Osteocyte (in vitro differentiated cells): ENCODE measurements around the gene ZNF888. TPM values are rescaled to one million over a fixed set of nuclear protein-coding genes. Genes with fewer than 3 reads are reported as not detected.
A peak's percentile ranks its signal among the peaks of the same experiment; 100 is the strongest.
"Not testable (repeated sequence)": the region's sequence is repeated elsewhere in the genome, so short reads cannot be mapped to it uniquely, and the experiment has no call there.

Source experiments
- DNase-seq: peaks from one replicate; pipeline ENCODE4 v3.0.0; 2021; ENCODE audit warnings: mixed read lengths; ENCODE audit not compliant: unreplicated experiment; ENCODE audit errors: extremely low spot score
- H3K27ac Mint-ChIP-seq: one replicate; pipeline ENCODE4 v1.8.0; 2021; ENCODE audit warnings: mild to moderate bottlenecking, mixed read lengths; ENCODE audit not compliant: unreplicated experiment
- H3K27me3 Mint-ChIP-seq: one replicate; pipeline ENCODE4 v1.8.0; 2021; ENCODE audit warnings: mixed read lengths; ENCODE audit not compliant: unreplicated experiment
- H3K36me3 Mint-ChIP-seq: one replicate; pipeline ENCODE4 v1.8.0; 2021; ENCODE audit warnings: mixed read lengths; ENCODE audit not compliant: unreplicated experiment
- H3K4me1 Mint-ChIP-seq: one replicate; pipeline ENCODE4 v1.8.0; 2021; ENCODE audit warnings: mixed read lengths; ENCODE audit not compliant: unreplicated experiment
- H3K4me3 Mint-ChIP-seq: one replicate; pipeline ENCODE4 v1.8.0; 2021; ENCODE audit warnings: mild to moderate bottlenecking, moderate library complexity, mixed read lengths; ENCODE audit not compliant: unreplicated experiment
- H3K9me3 Mint-ChIP-seq: one replicate; pipeline ENCODE4 v1.8.0; 2021; ENCODE audit warnings: mixed read lengths; ENCODE audit not compliant: unreplicated experiment
- CTCF ChIP-seq: fragments of 200-600 bp; sonication (generic); IDR thresholded peaks from 2 replicates; pipeline ENCODE4 v1.5.0; 2021; ENCODE audit warnings: antibody characterized with exemption, mild to moderate bottlenecking, moderate library complexity
- total RNA-seq: library from RNA; stranded (reverse); gene quantifications from 2 replicates; pipeline ENCODE4 v1.2.1, GENCODE V29; 2021

The ZNF888 gene
- total RNA-seq, 1 donor from 2014 or later = 4.0 TPM

GRCh38 chr19:52889076-52889475, 34.2 kb downstream of the ZNF888 start:
- peaks cover 5% of the 10 kb centered on the region for H3K9me3 Mint-ChIP-seq
- no peak overlapping the region for H3K27ac Mint-ChIP-seq
- H3K36me3 Mint-ChIP-seq = peaks cover 74% of the 10 kb centered on the region
- TF ChIP-seq CTCF = no peak
- no peaks in the 10 kb centered on the region for H3K27me3 Mint-ChIP-seq
- no peak overlapping the region for H3K4me3 Mint-ChIP-seq
- no peaks in the 10 kb centered on the region for H3K4me1 Mint-ChIP-seq
- no peak for DNase-seq

DNA sequence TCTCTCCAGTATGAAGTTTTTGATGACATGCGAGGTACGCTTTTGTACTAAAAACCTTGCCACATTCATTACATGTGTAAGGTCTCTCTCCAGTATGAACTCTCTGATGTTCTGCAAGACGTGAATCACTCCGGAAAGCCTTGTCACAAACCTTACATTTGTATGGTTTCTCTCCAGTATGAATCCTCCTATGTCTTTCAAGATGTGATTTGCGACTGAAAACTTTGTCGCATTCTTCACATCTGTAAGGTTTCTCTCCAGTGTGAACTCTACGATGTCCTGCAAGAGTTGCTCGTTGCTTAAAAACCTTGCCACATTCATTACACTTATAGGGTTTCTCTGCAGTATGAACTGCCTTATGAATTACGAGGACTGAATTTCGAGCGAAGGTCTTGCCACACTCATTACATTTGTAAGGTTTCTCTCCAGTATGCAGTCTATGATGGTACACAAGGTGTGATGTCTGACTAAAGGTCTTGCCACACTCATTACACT, 42.3 kb downstream of the ZNF888 start:
- DNase-seq = no peak
- Mint-ChIP-seq H3K36me3 (peaks cover 72% of the 10 kb centered on the region), H3K27me3 (no peaks in the 10 kb centered on the region), H3K9me3 (peaks cover 42% of the 10 kb centered on the region), H3K4me3 (no peak overlapping the region), H3K27ac (no peak overlapping the region), H3K4me1 (no peaks in the 10 kb centered on the region)
- TF ChIP-seq CTCF = no peak

DNA sequence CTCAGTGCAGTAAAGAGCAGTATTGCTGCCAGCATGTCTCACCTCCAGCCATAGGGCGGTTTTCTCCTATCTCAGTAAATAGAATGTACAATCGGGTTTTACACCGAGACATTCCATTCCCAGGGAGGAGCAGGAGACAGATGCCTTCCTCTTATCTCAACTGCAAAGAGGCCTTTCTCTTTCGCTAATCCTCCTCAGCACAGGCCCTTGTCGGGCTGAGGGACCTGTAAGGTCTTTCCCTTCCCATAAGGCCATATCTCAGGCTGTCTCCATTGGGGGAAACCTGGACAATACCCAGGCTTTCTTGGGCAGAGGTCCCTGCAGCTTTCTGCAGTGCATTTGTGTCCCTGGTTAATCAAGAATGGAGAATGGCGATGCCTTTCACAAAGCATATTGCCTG, 50.2 kb downstream of the ZNF888 start:
- not testable (repeated sequence) for DNase-seq, H3K4me3 Mint-ChIP-seq, H3K27me3 Mint-ChIP-seq, H3K27ac Mint-ChIP-seq, H3K4me1 Mint-ChIP-seq
- Mint-ChIP-seq H3K36me3 (peaks cover 11% of the 10 kb centered on the region), H3K9me3 (peaks cover 37% of the 10 kb centered on the region)

GRCh38 chr19:52871466-52871865, 51.8 kb downstream of the ZNF888 start:
- Mint-ChIP-seq H3K27me3 (no peaks in the 10 kb centered on the region), H3K36me3 (peaks cover 2% of the 10 kb centered on the region), H3K4me3 (no peak overlapping the region), H3K9me3 (peaks cover 31% of the 10 kb centered on the region), H3K4me1 (no peaks in the 10 kb centered on the region), H3K27ac (no peak overlapping the region)
- DNase-seq = no peak
- TF ChIP-seq CTCF = no peak

- H3K27ac Mint-ChIP-seq, H3K27me3 Mint-ChIP-seq, DNase-seq, H3K4me1 Mint-ChIP-seq, H3K36me3 Mint-ChIP-seq, H3K4me3 Mint-ChIP-seq: not testable (repeated sequence)
- H3K9me3 Mint-ChIP-seq = peaks cover 14% of the 10 kb centered on the region
Measured at GRCh38 chr19:52868031-52868430, 55.2 kb downstream of the ZNF888 start.

- H3K27ac Mint-ChIP-seq = peak within 1 kb of the TSS; percentile 91
- not testable (repeated sequence) for H3K27me3 Mint-ChIP-seq
- peaks cover 15% of the 10 kb centered on the region for H3K4me1 Mint-ChIP-seq
- H3K9me3 Mint-ChIP-seq = peaks cover 15% of the 10 kb centered on the region
- peaks cover 19% of the 10 kb centered on the region for H3K36me3 Mint-ChIP-seq
- peak within 1 kb of the TSS; percentile 90 for H3K4me3 Mint-ChIP-seq
- DNase-seq = peak; percentile 92
Measured at GRCh38 chr19:52857378-52858191, 65.6 kb downstream of the ZNF888 start, which contains the start of gene ZNF468. Gene ZNF468, minus strand, starts transcription at chr19:52857619. Its CDS starts 3,347 bp downstream, at chr19:52854272.

- Mint-ChIP-seq H3K27ac (peak overlapping the region; percentile 91), H3K4me3 (peak overlapping the region; percentile 90), H3K36me3 (peaks cover 22% of the 10 kb centered on the region), H3K4me1 (peaks cover 15% of the 10 kb centered on the region)
- not testable (repeated sequence) for DNase-seq, H3K27me3 Mint-ChIP-seq, H3K9me3 Mint-ChIP-seq
Measured at GRCh38 chr19:52856540-52857377, 66.5 kb downstream of the ZNF888 start.
